GM12872 (cell line): ENCODE data around the gene TMEM123.

ENCODE experiments used
- CTCF ChIP-seq: IDR thresholded peaks from 3 replicates; pipeline ENCODE4 v1.5.1; 2011; ENCODE audit warnings: low read depth, mild to moderate bottlenecking, low read length, moderate library complexity; ENCODE audit not compliant: insufficient read depth

The TMEM123 gene

GRCh38 chr11:102447941-102448868, 4.4 kb downstream of the TMEM123 start:
- no peak for TF ChIP-seq CTCF

GRCh38 chr11:102447193-102447592, 5.4 kb downstream of the TMEM123 start:
- no peak for TF ChIP-seq CTCF

- TF ChIP-seq CTCF: no peak
Measured at GRCh38 chr11:102446606-102447005, 6.0 kb downstream of the TMEM123 start.

GRCh38 chr11:102438311-102439062, 14.1 kb downstream of the TMEM123 start:
- no peak for TF ChIP-seq CTCF

GRCh38 chr11:102437727-102438126, 14.8 kb downstream of the TMEM123 start:
- TF ChIP-seq CTCF: no peak

GRCh38 chr11:102436976-102437375, 15.6 kb downstream of the TMEM123 start:
- TF ChIP-seq CTCF: no peak

- no peak for TF ChIP-seq CTCF
Measured at GRCh38 chr11:102436561-102436960, 16.0 kb downstream of the TMEM123 start.
